ENCODE data around the gene FAM111B.
A peak's percentile ranks its signal among the peaks of the same experiment; 100 is the strongest.
"Not testable (repeated sequence)": the region's sequence is repeated elsewhere in the genome, so short reads cannot be mapped to it uniquely, and the experiment has no call there.

FAM111B gene

GRCh38 chr11:59069087-59069486 is 38.0 kb upstream of the FAM111B start:
- ATAC-seq (ENCODE audit: low read depth) (0 out of 3 replicates have a peak, but pooled peaks have one; percentile 17), DNase-seq (ENCODE audit: low spot score) (no peak)
- H3K27ac ChIP-seq (ENCODE audit: poor library complexity, severe bottlenecking): no peak overlapping the region
- H3K4me1 ChIP-seq (ENCODE audit: insufficient read depth, poor library complexity, severe bottlenecking): no peaks in the 10 kb centered on the region
- no peaks in the 10 kb centered on the region for H3K9me3 ChIP-seq (ENCODE audit: severe bottlenecking)
- H3K4me3 ChIP-seq (ENCODE audit: severe bottlenecking): no peak overlapping the region
- no peaks in the 10 kb centered on the region for H3K36me3 ChIP-seq (ENCODE audit: low read depth)
- H3K27me3 ChIP-seq (ENCODE audit: insufficient read depth, poor library complexity, severe bottlenecking): peaks cover 11% of the 10 kb centered on the region
- no peak for TF ChIP-seq CTCF (IDR thresholded peaks at IDR 0.05; ENCODE audit: poor library complexity, severe bottlenecking)

- TF ChIP-seq CTCF (IDR thresholded peaks at IDR 0.05; ENCODE audit: poor library complexity, severe bottlenecking): no peak
- H3K27ac ChIP-seq (ENCODE audit: poor library complexity, severe bottlenecking): no peak overlapping the region
- no peaks in the 10 kb centered on the region for H3K9me3 ChIP-seq (ENCODE audit: severe bottlenecking)
- ATAC-seq (ENCODE audit: low read depth) (no peak), DNase-seq (ENCODE audit: low spot score) (no peak)
- no peaks in the 10 kb centered on the region for H3K4me1 ChIP-seq (ENCODE audit: insufficient read depth, poor library complexity, severe bottlenecking)
- no peak overlapping the region for H3K4me3 ChIP-seq (ENCODE audit: severe bottlenecking)
- H3K27me3 ChIP-seq (ENCODE audit: insufficient read depth, poor library complexity, severe bottlenecking): no peaks in the 10 kb centered on the region
- no peaks in the 10 kb centered on the region for H3K36me3 ChIP-seq (ENCODE audit: low read depth)
These were observed 30.0 kb upstream of the FAM111B start for GRCh38 chr11:59076876-59077571.

GRCh38 chr11:59078435-59078834 is 28.6 kb upstream of the FAM111B start:
- no peak for TF ChIP-seq CTCF (IDR thresholded peaks at IDR 0.05; ENCODE audit: poor library complexity, severe bottlenecking)
- ATAC-seq (ENCODE audit: low read depth): no peak
- H3K4me3 ChIP-seq (ENCODE audit: severe bottlenecking): no peak overlapping the region
- H3K27me3 ChIP-seq (ENCODE audit: insufficient read depth, poor library complexity, severe bottlenecking): no peaks in the 10 kb centered on the region
- H3K4me1 ChIP-seq (ENCODE audit: insufficient read depth, poor library complexity, severe bottlenecking): no peaks in the 10 kb centered on the region
- no peaks in the 10 kb centered on the region for H3K9me3 ChIP-seq (ENCODE audit: severe bottlenecking)
- no peak overlapping the region for H3K27ac ChIP-seq (ENCODE audit: poor library complexity, severe bottlenecking)
- H3K36me3 ChIP-seq (ENCODE audit: low read depth): no peaks in the 10 kb centered on the region
- no peak for DNase-seq (ENCODE audit: low spot score)

- DNase-seq (ENCODE audit: low spot score) (no peak), ATAC-seq (ENCODE audit: low read depth) (no peak)
- H3K4me3 ChIP-seq (ENCODE audit: severe bottlenecking): no peak overlapping the region
- no peaks in the 10 kb centered on the region for H3K4me1 ChIP-seq (ENCODE audit: insufficient read depth, poor library complexity, severe bottlenecking)
- H3K27ac ChIP-seq (ENCODE audit: poor library complexity, severe bottlenecking): no peak overlapping the region
- no peaks in the 10 kb centered on the region for H3K36me3 ChIP-seq (ENCODE audit: low read depth)
- no peaks in the 10 kb centered on the region for H3K9me3 ChIP-seq (ENCODE audit: severe bottlenecking)
- no peak for TF ChIP-seq CTCF (IDR thresholded peaks at IDR 0.05; ENCODE audit: poor library complexity, severe bottlenecking)
- H3K27me3 ChIP-seq (ENCODE audit: insufficient read depth, poor library complexity, severe bottlenecking): no peaks in the 10 kb centered on the region
These were observed 28.0 kb upstream of the FAM111B start for GRCh38 chr11:59079086-59079485.

GRCh38 chr11:59080421-59080820 is 26.6 kb upstream of the FAM111B start:
- H3K27me3 ChIP-seq (ENCODE audit: insufficient read depth, poor library complexity, severe bottlenecking); ATAC-seq (ENCODE audit: low read depth); H3K4me3 ChIP-seq (ENCODE audit: severe bottlenecking); H3K27ac ChIP-seq (ENCODE audit: poor library complexity, severe bottlenecking); H3K4me1 ChIP-seq (ENCODE audit: insufficient read depth, poor library complexity, severe bottlenecking); DNase-seq (ENCODE audit: low spot score); H3K36me3 ChIP-seq (ENCODE audit: low read depth); H3K9me3 ChIP-seq (ENCODE audit: severe bottlenecking): not testable (repeated sequence)

GRCh38 chr11:59081430-59082020 is 25.5 kb upstream of the FAM111B start:
- ATAC-seq (ENCODE audit: low read depth); H3K4me1 ChIP-seq (ENCODE audit: insufficient read depth, poor library complexity, severe bottlenecking); H3K36me3 ChIP-seq (ENCODE audit: low read depth); H3K27me3 ChIP-seq (ENCODE audit: insufficient read depth, poor library complexity, severe bottlenecking); H3K9me3 ChIP-seq (ENCODE audit: severe bottlenecking); H3K27ac ChIP-seq (ENCODE audit: poor library complexity, severe bottlenecking); H3K4me3 ChIP-seq (ENCODE audit: severe bottlenecking); DNase-seq (ENCODE audit: low spot score): not testable (repeated sequence)

- H3K4me1 ChIP-seq (ENCODE audit: insufficient read depth, poor library complexity, severe bottlenecking); ATAC-seq (ENCODE audit: low read depth); H3K27me3 ChIP-seq (ENCODE audit: insufficient read depth, poor library complexity, severe bottlenecking); H3K9me3 ChIP-seq (ENCODE audit: severe bottlenecking); H3K4me3 ChIP-seq (ENCODE audit: severe bottlenecking); H3K27ac ChIP-seq (ENCODE audit: poor library complexity, severe bottlenecking); DNase-seq (ENCODE audit: low spot score); H3K36me3 ChIP-seq (ENCODE audit: low read depth): not testable (repeated sequence)
These were observed 21.0 kb upstream of the FAM111B start, which contains the start of gene GLYATL1B for GRCh38 chr11:59086007-59086406. Gene GLYATL1B, plus strand, starts transcription at chr11:59086307. Its CDS starts 0 bp downstream, at chr11:59086307.
